Measurements from ENCODE around the gene LRRC8C. TPM values are rescaled to one million over a fixed set of nuclear protein-coding genes. Genes with fewer than 3 reads are reported as not detected.

The LRRC8C gene
- total RNA-seq, 2 experiments from 2014 or later: 28.4 to 30.2 TPM

DNA sequence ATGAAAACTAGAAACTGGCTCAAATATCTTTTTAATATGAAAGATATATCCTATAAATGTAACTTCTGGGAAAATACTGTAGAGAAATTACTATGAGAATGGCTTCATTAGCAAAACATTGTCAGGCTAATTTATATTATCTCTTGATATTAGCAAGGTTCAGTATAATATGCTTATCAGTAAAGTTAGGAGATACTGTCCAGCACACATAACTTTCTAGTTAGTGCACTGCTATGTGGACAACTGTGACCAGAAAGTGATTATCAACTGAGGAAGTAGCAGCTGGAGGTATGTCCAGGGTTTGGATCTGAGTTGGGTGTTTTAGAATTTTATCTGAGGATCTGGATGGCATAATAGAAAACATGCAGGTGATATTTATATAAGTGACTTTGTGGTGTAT lies 7.5 kb downstream of the LRRC8C start:
- intact Hi-C loops (cut with DNase I, micrococcal nuclease): loop anchor here (2.0 to 5.0 kb wide), 2 partner anchors 18 to 37 kb away; no protein-coding TSS in a partner anchor
- peaks cover 5% of the 10 kb centered on the region for H3K9me3 Mint-ChIP-seq
- H3K4me1 ChIP-seq (ENCODE audit: insufficient read depth, low read length): peaks cover 31% of the 10 kb centered on the region
- DNase-seq (no peak), ATAC-seq (ENCODE audit: poor library complexity) (no peak)
- no peak overlapping the region for H3K27ac ChIP-seq (ENCODE audit: low read depth in 1 of 2, low read length in 2 of 2)
- H3K4me1 Mint-ChIP-seq (ENCODE audit: low read depth): peaks cover 89% of the 10 kb centered on the region
- CTCF ChIA-PET: interaction anchor here (1.8 kb wide), 1 partner anchor 19 kb away, joined by 6 read pairs; no protein-coding TSS in a partner anchor
- POLR2A ChIA-PET: interaction anchor here (12.4 to 19.3 kb wide), 2 partner anchors 16 to 35 kb away, joined by 139 to 683 read pairs; no protein-coding TSS in a partner anchor
- TF ChIP-seq CTCF (IDR thresholded peaks at IDR 0.05): no peak
- no peak overlapping the region for H3K4me3 Mint-ChIP-seq
- H3K9me3 ChIP-seq (ENCODE audit: control insufficient read depth in 1 of 2, insufficient read depth in 1 of 2, low read length in 2 of 2): peaks cover 0 to 3% of the 10 kb centered on the region in 2 experiments
- H3K27me3 ChIP-seq (ENCODE audit: control insufficient read depth in 1 of 2, insufficient read depth in 2 of 2, low read length in 2 of 2): no peaks in the 10 kb centered on the region
- no peak overlapping the region for H3K27ac Mint-ChIP-seq
- H3K27me3 Mint-ChIP-seq: no peaks in the 10 kb centered on the region
- peaks cover 9% of the 10 kb centered on the region for H3K36me3 ChIP-seq (ENCODE audit: insufficient read depth, low read length)
- peaks cover 55% of the 10 kb centered on the region for H3K36me3 Mint-ChIP-seq (ENCODE audit: low read depth)
- no peak overlapping the region for H3K4me3 ChIP-seq (ENCODE audit: low read length)

GRCh38 chr1:89641781-89642180 lies 8.9 kb downstream of the LRRC8C start:
- ATAC-seq (ENCODE audit: poor library complexity) (no peak), DNase-seq (no peak)
- no peak for TF ChIP-seq CTCF (IDR thresholded peaks at IDR 0.05)
- Mint-ChIP-seq H3K9me3 (peaks cover 6% of the 10 kb centered on the region), H3K27ac (peak overlapping the region; percentile 60), H3K4me1 (ENCODE audit: low read depth) (peaks cover 76% of the 10 kb centered on the region), H3K27me3 (no peaks in the 10 kb centered on the region), H3K4me3 (no peak overlapping the region), H3K36me3 (ENCODE audit: low read depth) (peaks cover 61% of the 10 kb centered on the region)
- POLR2A ChIA-PET: interaction anchor here (0.7 to 1.2 kb wide), 3 partner anchors 9 to 19 kb away, joined by 3 read pairs; no protein-coding TSS in a partner anchor
- H3K4me1 ChIP-seq (ENCODE audit: insufficient read depth, low read length): peaks cover 26% of the 10 kb centered on the region
- CTCF ChIA-PET: no interaction called here
- intact Hi-C loops (cut with DNase I, micrococcal nuclease): loop anchor here (2.0 to 5.0 kb wide), 2 partner anchors 17 to 36 kb away; no protein-coding TSS in a partner anchor
- H3K4me3 ChIP-seq (ENCODE audit: low read length): no peak overlapping the region
- H3K27me3 ChIP-seq (ENCODE audit: control insufficient read depth in 1 of 2, insufficient read depth in 2 of 2, low read length in 2 of 2): no peaks in the 10 kb centered on the region
- H3K27ac ChIP-seq (ENCODE audit: low read depth in 1 of 2, low read length in 2 of 2): no peak overlapping the region
- peaks cover 5% of the 10 kb centered on the region for H3K36me3 ChIP-seq (ENCODE audit: insufficient read depth, low read length)
- peaks cover 0 to 14% of the 10 kb centered on the region in 2 experiments for H3K9me3 ChIP-seq (ENCODE audit: control insufficient read depth in 1 of 2, insufficient read depth in 1 of 2, low read length in 2 of 2)

DNA sequence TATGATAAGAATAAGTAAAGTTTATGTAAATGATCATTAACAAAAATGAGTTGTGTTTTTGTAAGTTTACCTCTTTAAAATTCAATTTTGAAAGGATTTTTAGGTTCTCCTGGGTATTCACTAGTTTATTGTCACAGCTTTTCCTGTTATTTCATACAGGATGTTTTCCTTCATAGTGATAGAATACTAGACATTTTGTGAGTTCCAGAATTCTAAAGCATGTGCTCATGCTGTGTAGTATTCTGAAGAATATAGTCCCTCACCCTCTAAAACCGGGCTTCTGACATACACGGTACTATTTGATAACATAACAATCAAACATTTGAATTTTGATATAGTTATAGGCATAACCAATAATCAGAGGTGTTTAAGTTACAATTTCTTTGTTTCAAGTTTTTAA lies 10.7 kb downstream of the LRRC8C start:
- H3K4me1 Mint-ChIP-seq (ENCODE audit: low read depth): peaks cover 70% of the 10 kb centered on the region

More for the DNA sequence above, 10.7 kb downstream of the LRRC8C start:
- intact Hi-C loops (cut with DNase I, micrococcal nuclease): loop anchor here in 1 of 2 experiments (5.0 kb wide), 1 partner anchor 34 kb away; no protein-coding TSS in a partner anchor
- H3K4me3 ChIP-seq (ENCODE audit: low read length): no peak overlapping the region
- H3K27ac ChIP-seq (ENCODE audit: low read depth in 1 of 2, low read length in 2 of 2): no peak overlapping the region
- H3K27ac Mint-ChIP-seq: peak overlapping the region; percentile 2
- H3K9me3 Mint-ChIP-seq: peaks cover 6% of the 10 kb centered on the region
- DNase-seq (no peak), ATAC-seq (ENCODE audit: poor library complexity) (no peak)
- peaks cover 26% of the 10 kb centered on the region for H3K4me1 ChIP-seq (ENCODE audit: insufficient read depth, low read length)
- no peaks in the 10 kb centered on the region for H3K27me3 Mint-ChIP-seq
- CTCF ChIA-PET: interaction anchor here (1.0 to 1.4 kb wide), 2 partner anchors 11 to 14 kb away, joined by 4 to 6 read pairs; no protein-coding TSS in a partner anchor
- no peaks in the 10 kb centered on the region for H3K27me3 ChIP-seq (ENCODE audit: control insufficient read depth in 1 of 2, insufficient read depth in 2 of 2, low read length in 2 of 2)
- peaks cover 4% of the 10 kb centered on the region for H3K36me3 ChIP-seq (ENCODE audit: insufficient read depth, low read length)
- POLR2A ChIA-PET: interaction anchor here (1.2 to 1.3 kb wide), 2 partner anchors 14 to 16 kb away, joined by 3 to 4 read pairs; no protein-coding TSS in a partner anchor
- peaks cover 0 to 14% of the 10 kb centered on the region in 2 experiments for H3K9me3 ChIP-seq (ENCODE audit: control insufficient read depth in 1 of 2, insufficient read depth in 1 of 2, low read length in 2 of 2)
- TF ChIP-seq CTCF (IDR thresholded peaks at IDR 0.05): no peak
- H3K4me3 Mint-ChIP-seq: no peak overlapping the region
- peaks cover 62% of the 10 kb centered on the region for H3K36me3 Mint-ChIP-seq (ENCODE audit: low read depth)

Measured in CD4-positive, alpha-beta T cell (primary cell).